MM.1S (cell line): Measurements from ENCODE around the gene LOXL1.

Experiments used
- DNase-seq: peaks from one replicate; pipeline ENCODE4 v3.0.0-alpha.2; 2015
- H2AFZ ChIP-seq: fragments of 300-600 bp; sonication (generic); 2 replicates; pipeline ENCODE4 v1.6.0; 2016; ENCODE audit warnings: antibody characterized with exemption, low read length
- H3F3A ChIP-seq: fragments of 300-600 bp; sonication (generic); 2 replicates; pipeline ENCODE4 v1.6.1; 2016; ENCODE audit warnings: mild to moderate bottlenecking, antibody characterized with exemption, low read length, moderate library complexity, mixed read lengths; ENCODE audit not compliant: insufficient read depth
- H3K27ac ChIP-seq: fragments of 300-600 bp; sonication (generic); 2 replicates; pipeline ENCODE4 v1.5.1; 2016; ENCODE audit warnings: mild to moderate bottlenecking, low read length
- H3K27me3 ChIP-seq: fragments of 300-600 bp; sonication (generic); replicated peaks from 2 replicates; pipeline ENCODE4 v1.6.0; 2016; ENCODE audit warnings: low read length; ENCODE audit not compliant: insufficient read depth
- H3K36me3 ChIP-seq: fragments of 300-600 bp; sonication (generic); replicated peaks from 2 replicates; pipeline ENCODE4 v1.6.1; 2016; ENCODE audit warnings: mild to moderate bottlenecking, low read length, mixed read lengths; ENCODE audit not compliant: insufficient read depth
- H3K4me1 ChIP-seq: fragments of 300-600 bp; sonication (generic); 2 replicates; pipeline ENCODE4 v1.6.1; 2016; ENCODE audit warnings: low read length, mixed read lengths
- H3K4me2 ChIP-seq: fragments of 300-600 bp; sonication (generic); 2 replicates; pipeline ENCODE4 v1.6.0; 2016; ENCODE audit warnings: low read depth, low read length
- H3K4me3 ChIP-seq: fragments of 300-600 bp; sonication (generic); 2 replicates; pipeline ENCODE4 v1.5.1; 2016; ENCODE audit warnings: low read length, mixed read lengths
- H3K79me2 ChIP-seq: fragments of 300-600 bp; sonication (generic); 2 replicates; pipeline ENCODE4 v1.6.1; 2016; ENCODE audit warnings: mixed run types, low read length, mixed read lengths
- H3K9ac ChIP-seq: fragments of 300-600 bp; sonication (generic); 2 replicates; pipeline ENCODE4 v1.6.1; 2016; ENCODE audit warnings: low read length, mixed read lengths
- H3K9me2 ChIP-seq: fragments of 300-600 bp; sonication (generic); replicated peaks from 2 replicates; pipeline ENCODE4 v1.6.1; 2016; ENCODE audit warnings: mild to moderate bottlenecking, low read length, mixed read lengths; ENCODE audit not compliant: insufficient read depth
- H3K9me3 ChIP-seq: fragments of 300-600 bp; sonication (generic); replicated peaks from 2 replicates; pipeline ENCODE4 v1.6.1; 2016; ENCODE audit warnings: mild to moderate bottlenecking, low read length, mixed read lengths; ENCODE audit not compliant: insufficient read depth
- H4K20me1 ChIP-seq: fragments of 300-600 bp; sonication (generic); 2 replicates; pipeline ENCODE4 v1.6.1; 2016; ENCODE audit warnings: mild to moderate bottlenecking, low read length, moderate library complexity, mixed read lengths; ENCODE audit not compliant: insufficient read depth
- CTCF ChIP-seq: fragments of 300-600 bp; sonication (generic); IDR thresholded peaks from 2 replicates; pipeline ENCODE4 v1.5.1; 2016; ENCODE audit warnings: antibody characterized with exemption, low read length, mixed read lengths
- EZH2 ChIP-seq: fragments of 300-600 bp; sonication (generic); optimal IDR thresholded peaks from 2 replicates; pipeline ENCODE3; 2017; ENCODE audit warnings: low read depth, mild to moderate bottlenecking, antibody characterized with exemption, low read length, mixed read lengths
- EZH2phosphoT487 ChIP-seq: fragments of 300-600 bp; sonication (generic); IDR thresholded peaks from 2 replicates; pipeline ENCODE4 v1.6.1; 2018; ENCODE audit warnings: antibody characterized with exemption, low read length

Gene LOXL1

GRCh38 chr15:73942751-73943270 lies 16.5 kb downstream of the LOXL1 start:
- no peaks in the 10 kb centered on the region for H3F3A ChIP-seq
- TF ChIP-seq EZH2: no peak
- no peak for TF ChIP-seq EZH2phosphoT487
- no peak for TF ChIP-seq CTCF
- H4K20me1 ChIP-seq: no peaks in the 10 kb centered on the region
- H3K27me3 ChIP-seq: 0 out of 2 replicates have a peak, but pooled peaks cover 4% of the 10 kb centered on the region
- H3K9me3 ChIP-seq: no peaks in the 10 kb centered on the region
- H3K4me2 ChIP-seq: no peak overlapping the region
- H3K4me3 ChIP-seq: no peak overlapping the region
- H3K79me2 ChIP-seq: no peaks in the 10 kb centered on the region
- H3K36me3 ChIP-seq: no peaks in the 10 kb centered on the region
- DNase-seq: no peak
- no peaks in the 10 kb centered on the region for H3K9me2 ChIP-seq
- H2AFZ ChIP-seq: no peak overlapping the region
- no peak overlapping the region for H3K27ac ChIP-seq
- H3K9ac ChIP-seq: no peak overlapping the region
- peaks cover 10% of the 10 kb centered on the region for H3K4me1 ChIP-seq

- Histone ChIP-seq H4K20me1 (no peaks in the 10 kb centered on the region), H2AFZ (no peak overlapping the region), H3K9me3 (no peaks in the 10 kb centered on the region), H3K36me3 (no peaks in the 10 kb centered on the region), H3K27me3 (0 out of 2 replicates have a peak, but pooled peaks cover 4% of the 10 kb centered on the region), H3K4me1 (peaks cover 10% of the 10 kb centered on the region), H3F3A (no peaks in the 10 kb centered on the region), H3K4me3 (no peak overlapping the region), H3K4me2 (no peak overlapping the region), H3K79me2 (no peaks in the 10 kb centered on the region), H3K9me2 (no peaks in the 10 kb centered on the region), H3K9ac (no peak overlapping the region), H3K27ac (no peak overlapping the region)
- DNase-seq: no peak
- TF ChIP-seq EZH2 (no peak), CTCF (no peak), EZH2phosphoT487 (no peak)
Observed at GRCh38 chr15:73944161-73945129, 18.2 kb downstream of the LOXL1 start.

GRCh38 chr15:73945130-73945508 lies 18.9 kb downstream of the LOXL1 start:
- Histone ChIP-seq H2AFZ (no peak overlapping the region), H3K9me2 (no peaks in the 10 kb centered on the region), H3K79me2 (no peaks in the 10 kb centered on the region), H3K27ac (no peak overlapping the region), H3K4me1 (peaks cover 10% of the 10 kb centered on the region), H3K4me3 (no peak overlapping the region), H4K20me1 (no peaks in the 10 kb centered on the region), H3K4me2 (no peak overlapping the region), H3K9ac (no peak overlapping the region), H3K27me3 (0 out of 2 replicates have a peak, but pooled peaks cover 4% of the 10 kb centered on the region), H3K9me3 (no peaks in the 10 kb centered on the region), H3F3A (no peaks in the 10 kb centered on the region), H3K36me3 (no peaks in the 10 kb centered on the region)
- TF ChIP-seq EZH2phosphoT487: no peak
- TF ChIP-seq CTCF: no peak
- TF ChIP-seq EZH2: no peak
- DNase-seq: no peak
